GM18505 (cell line): ENCODE results near the gene ERAS.
"Not testable (repeated sequence)": the region's sequence is repeated elsewhere in the genome, so short reads cannot be mapped to it uniquely, and the experiment has no call there.

Experiments
- ATAC-seq: cut with Tn5 transposase; IDR thresholded peaks from one replicate; pipeline ENCODE4 v1.9.1; 2021; ENCODE audit not compliant: unreplicated experiment
- POLR2A ChIP-seq: IDR thresholded peaks from 4 replicates; pipeline ENCODE4 v1.6.1; 2011; ENCODE audit warnings: borderline replicate concordance; ENCODE audit not compliant: insufficient read depth, insufficient read length; ENCODE audit errors: extremely low read depth

ERAS gene

DNA sequence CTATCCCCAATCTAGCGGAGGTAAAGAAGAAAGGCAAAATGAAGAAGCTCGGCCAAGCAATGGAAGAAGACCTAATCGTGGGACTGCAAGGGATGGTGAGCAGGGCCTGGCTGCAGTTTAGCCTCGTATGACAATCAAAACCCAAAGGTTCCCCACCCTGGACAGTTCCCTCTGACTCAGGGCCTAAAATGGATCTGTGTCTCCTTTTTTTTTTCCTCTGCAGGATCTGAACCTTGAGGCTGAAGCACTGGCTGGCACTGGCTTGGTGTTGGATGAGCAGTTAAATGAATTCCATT lies 23.5 kb upstream of the ERAS start:
- no peak for ATAC-seq
- no peak for TF ChIP-seq POLR2A

DNA sequence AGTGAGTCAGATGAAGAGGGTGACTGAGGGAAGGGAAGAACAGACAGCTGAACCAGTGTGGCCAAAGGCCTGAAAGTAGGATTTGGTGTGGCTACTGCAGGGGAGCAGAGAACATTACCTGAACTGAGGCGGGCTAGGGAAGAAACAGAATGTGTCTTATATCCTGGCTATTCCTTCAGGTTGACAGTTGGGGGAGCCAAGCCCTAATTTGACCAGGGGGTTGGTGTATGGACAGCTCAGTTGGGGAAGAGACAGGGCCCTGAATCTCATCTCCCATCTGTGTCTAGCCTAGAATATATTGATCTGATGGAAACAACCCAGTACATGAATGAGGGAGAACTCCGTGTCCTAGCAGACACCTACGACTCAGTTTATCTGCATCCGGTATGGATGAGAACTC lies 20.2 kb upstream of the ERAS start:
- ATAC-seq, result no peak
- no peak for TF ChIP-seq POLR2A

GRCh38 chrX:48813644-48814043 lies 12.7 kb upstream of the ERAS start:
- no peak for ATAC-seq
- no peak for TF ChIP-seq POLR2A

DNA sequence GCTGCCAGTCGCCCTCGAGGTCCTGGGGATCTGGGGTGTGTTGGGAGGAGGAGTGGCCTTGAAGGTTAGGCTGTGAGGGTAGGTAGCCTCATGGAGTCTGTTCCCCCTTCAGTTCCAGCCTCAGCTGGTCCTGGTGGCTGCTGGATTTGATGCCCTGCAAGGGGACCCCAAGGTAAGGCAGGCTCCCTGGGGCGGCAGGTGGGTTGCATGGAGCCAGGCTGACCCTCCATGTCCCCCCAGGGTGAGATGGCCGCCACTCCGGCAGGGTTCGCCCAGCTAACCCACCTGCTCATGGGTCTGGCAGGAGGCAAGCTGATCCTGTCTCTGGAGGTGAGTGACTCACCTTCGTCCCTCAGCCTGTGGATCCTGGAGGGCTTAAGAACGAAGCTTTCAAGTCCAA lies 11.6 kb upstream of the ERAS start:
- TF ChIP-seq POLR2A, result no peak

GRCh38 chrX:48815266-48815665 lies 11.0 kb upstream of the ERAS start:
- no peak for ATAC-seq

More for the DNA sequence above, 11.6 kb upstream of the ERAS start:
- no peak for ATAC-seq

DNA sequence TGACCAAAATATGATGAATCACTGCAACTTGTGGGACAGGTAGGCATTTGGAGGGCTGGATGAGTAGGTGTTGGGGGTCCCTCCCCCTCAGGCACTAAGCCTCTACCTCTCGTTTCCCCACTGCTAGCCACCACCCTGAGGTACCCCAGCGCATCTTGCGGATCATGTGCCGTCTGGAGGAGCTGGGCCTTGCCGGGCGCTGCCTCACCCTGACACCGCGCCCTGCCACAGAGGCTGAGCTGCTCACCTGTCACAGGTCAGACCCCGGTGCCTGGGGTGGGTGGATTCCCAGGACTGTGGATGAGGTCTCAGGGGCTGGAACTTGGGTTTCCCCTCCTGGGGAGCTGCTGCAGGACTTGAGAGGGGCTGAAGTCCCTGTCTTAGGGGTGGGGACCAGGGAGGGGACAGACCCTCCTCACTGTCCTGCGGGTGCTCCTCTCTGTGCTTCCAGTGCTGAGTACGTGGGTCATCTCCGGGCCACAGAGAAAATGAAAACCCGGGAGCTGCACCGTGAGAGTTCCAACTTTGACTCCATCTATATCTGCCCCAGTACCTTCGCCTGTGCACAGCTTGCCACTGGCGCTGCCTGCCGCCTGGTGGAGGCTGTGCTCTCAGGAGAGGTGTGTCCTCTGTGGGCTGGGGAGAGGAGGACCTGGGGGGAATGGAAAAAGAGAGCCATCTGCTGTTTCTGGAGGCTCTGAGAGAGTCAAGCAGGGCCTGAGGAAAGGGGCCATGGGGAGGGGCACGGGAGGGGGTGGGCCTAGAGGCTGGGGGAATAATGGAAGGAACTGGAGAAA lies 10.1 kb upstream of the ERAS start:
- ATAC-seq, result no peak
- TF ChIP-seq POLR2A, result no peak

More at GRCh38 chrX:48815266-48815665, 11.0 kb upstream of the ERAS start:
- TF ChIP-seq POLR2A, result no peak

DNA sequence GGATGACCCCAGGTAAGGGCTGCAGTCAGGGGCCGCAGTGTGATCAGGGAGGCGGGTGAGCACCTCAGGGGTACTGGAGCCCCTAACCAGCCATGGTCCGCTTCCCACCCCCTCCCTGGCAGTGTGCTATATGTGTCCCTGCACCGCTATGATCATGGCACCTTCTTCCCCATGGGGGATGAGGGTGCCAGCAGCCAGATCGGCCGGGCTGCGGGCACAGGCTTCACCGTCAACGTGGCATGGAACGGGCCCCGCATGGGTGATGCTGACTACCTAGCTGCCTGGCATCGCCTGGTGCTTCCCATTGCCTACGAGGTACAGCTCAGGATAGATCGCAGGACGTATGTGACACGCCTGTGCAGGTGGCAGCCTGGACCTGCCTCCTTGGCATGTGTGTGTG lies 8.2 kb upstream of the ERAS start:
- no peak for ATAC-seq
- no peak for TF ChIP-seq POLR2A

DNA sequence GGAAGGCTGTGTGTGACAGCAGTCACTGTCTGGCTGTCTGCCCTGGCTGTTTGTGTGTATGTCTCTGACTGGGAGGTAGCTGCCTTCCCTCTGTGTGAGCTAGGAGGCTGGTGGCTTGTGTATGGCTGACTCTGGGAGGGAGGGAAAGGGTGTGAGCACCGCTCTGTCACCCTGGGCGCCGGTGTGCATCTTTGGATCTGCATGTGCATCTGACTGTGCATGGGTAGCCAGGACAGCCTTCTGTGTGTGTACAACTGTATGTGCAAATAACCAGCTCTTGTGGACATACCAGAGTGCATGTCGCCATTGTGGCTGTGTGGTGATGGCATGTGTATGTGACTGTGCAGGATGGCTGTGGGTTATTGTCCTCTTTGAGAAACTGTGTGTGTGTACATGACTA lies 7.4 kb upstream of the ERAS start:
- ATAC-seq, result no peak
- no peak for TF ChIP-seq POLR2A

DNA sequence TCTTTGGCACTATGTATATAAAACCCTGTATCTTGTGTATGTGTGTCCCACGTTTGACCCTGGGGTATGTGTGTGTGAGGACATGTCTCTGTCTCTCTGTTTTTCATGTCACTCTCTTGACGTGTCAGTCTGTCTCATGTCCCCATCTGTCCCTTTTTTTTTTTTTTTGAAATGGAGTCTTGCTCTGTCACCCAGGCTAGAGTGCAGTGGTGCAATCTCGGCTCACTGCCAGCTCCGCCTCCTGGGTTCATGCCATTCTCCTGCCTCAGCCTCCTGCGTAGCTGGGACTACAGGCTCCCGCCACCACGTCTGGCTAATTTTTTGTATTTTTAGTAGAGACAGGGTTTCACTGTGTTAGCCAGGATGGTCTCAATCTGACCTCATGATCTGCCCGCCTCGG lies 6.9 kb upstream of the ERAS start:
- not testable (repeated sequence) for ATAC-seq

- TF ChIP-seq POLR2A, result no peak
- no peak for ATAC-seq
These were observed 3.3 kb upstream of the ERAS start for GRCh38 chrX:48823053-48823452.

DNA sequence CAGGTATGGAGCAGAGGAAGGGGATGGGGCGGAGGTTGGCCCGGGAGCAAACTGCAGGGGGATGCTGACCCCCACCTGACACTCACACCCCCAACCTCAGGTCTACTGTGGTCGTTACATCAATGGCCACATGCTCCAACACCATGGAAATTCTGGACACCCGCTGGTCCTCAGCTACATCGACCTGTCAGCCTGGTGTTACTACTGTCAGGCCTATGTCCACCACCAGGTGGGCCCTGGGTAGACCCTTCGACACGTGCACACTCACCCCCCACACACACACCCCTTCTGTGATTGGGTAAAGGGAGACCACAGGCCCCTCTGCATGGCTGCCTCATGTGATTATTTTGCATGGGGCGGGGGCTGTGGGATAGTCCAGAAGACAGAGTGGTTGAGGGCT lies 2.2 kb upstream of the ERAS start:
- no peak for ATAC-seq
- TF ChIP-seq POLR2A, result no peak

DNA sequence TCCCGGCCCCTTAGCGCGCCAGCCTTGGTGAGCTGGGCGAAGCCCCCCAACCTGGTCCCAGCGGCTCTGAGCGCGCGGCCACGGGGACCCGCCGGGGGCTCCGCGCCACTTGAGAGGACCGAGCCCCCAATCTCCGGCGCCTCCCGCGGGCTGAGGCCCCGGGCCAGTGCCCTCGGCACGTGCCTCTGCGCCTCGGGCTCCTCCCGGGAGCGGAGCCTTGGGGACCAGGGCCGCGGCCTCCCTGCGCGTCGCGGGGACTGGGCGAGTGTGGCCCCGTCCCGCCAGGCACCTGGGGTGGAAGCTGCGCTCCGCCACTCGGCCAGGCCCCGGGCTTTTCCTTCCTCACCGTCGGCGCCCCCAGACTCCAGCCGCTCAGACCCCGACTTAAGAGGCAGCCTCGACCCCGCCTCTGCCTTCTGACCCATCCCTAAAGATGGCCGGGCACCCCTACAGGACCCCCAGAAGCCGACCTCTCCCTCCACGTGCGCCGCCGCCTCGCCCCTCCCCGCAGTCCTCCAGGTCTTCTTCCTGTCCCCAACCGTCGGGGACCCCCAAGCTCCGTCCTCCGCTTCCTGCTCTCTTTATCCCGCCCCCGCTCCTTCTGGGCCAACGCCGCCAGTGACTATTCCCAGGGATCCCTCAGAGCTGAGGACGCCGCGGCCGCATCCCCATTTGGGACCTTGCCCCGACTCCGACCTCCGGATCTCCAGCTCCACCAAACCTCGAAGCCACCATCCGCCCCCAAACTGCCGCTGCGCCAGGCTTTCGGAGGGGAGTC lies 752 bp downstream of the ERAS start:
- TF ChIP-seq POLR2A, result no peak
- ATAC-seq, result no peak

DNA sequence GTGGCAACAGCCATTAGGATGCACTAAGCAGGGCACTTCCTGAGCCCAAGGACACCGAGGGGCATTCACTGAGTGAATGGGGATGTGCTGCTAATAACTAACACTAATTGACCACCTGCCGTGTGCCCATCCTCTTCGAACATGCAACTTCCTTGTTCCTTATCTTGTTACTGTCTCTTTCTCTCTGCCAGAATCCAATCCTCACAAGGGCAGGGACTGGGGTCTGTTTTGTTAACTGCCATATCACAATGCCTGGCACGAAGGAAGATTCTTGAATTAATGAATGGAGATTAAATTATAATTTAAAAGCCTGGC lies 1.3 kb downstream of the ERAS start:
- ATAC-seq, result no peak
- no peak for TF ChIP-seq POLR2A

- no peak for TF ChIP-seq POLR2A
- ATAC-seq, result no peak
These were observed 2.9 kb downstream of the ERAS start for GRCh38 chrX:48829016-48829735.

DNA sequence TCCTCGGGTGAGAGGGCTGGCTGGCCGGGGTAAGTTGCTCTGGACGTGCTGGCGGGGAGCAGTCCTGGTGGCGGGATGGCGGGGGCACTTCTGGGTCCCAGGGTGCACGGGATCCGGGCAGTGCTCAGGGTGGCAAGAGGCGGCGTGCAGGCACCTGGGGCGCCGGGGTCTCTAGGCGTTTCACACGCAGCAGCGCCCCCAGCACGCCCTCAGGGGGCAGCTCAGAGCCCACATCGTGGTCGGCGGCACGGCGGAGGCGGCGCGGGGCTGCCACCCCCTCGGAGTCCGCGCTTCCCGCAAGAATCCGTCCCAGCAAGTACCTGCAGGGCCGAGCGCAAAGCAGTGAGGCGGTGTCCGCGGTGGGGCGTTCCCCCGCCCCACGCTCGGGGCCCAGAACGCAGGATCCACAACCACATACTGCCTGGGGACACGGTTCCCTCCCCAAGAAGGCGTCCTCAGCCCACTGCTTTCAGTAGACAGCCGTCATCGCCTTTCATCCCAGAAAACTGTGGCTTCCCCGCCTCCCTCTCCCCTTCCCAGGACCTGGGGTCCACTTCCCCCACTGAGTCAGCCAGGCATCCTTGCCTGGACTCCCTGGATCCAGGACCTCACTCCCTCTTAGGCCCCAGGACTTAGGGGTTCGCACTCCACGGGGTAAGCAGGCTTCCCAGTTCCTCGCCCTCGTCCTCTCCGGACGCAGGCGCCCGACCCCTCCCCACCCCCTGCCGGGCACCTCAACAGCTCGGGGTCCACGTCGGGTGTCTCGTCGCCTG lies 5.0 kb downstream of the ERAS start:
- no peak for TF ChIP-seq POLR2A
- no peak for ATAC-seq
